SK-N-SH treated with all-trans-retinoic acid at 6 μM for 48 hours (cell line): ENCODE measurements around the gene MAP3K20.

ENCODE experiments used
- BACH2 ChIP-seq: fragments of 250-450 bp; sonication (Bioruptor Pico); IDR thresholded peaks from 2 replicates; pipeline ENCODE4 v1.9.0; 2021; ENCODE audit warnings: mild to moderate bottlenecking, borderline replicate concordance
- CREB5 ChIP-seq: fragments of 250-450 bp; sonication (Bioruptor Pico); IDR thresholded peaks from 2 replicates; pipeline ENCODE4 v1.5.1; 2020; ENCODE audit warnings: low read depth, mild to moderate bottlenecking, moderate library complexity
- CSRNP3 ChIP-seq: fragments of 250-450 bp; sonication (Bioruptor Pico); IDR thresholded peaks from 2 replicates; pipeline ENCODE4 v1.5.1; 2021; ENCODE audit warnings: mild to moderate bottlenecking, moderate library complexity
- PATZ1 ChIP-seq: fragments of 250-450 bp; sonication (Bioruptor Pico); IDR thresholded peaks from 2 replicates; pipeline ENCODE4 v1.8.0; 2020; ENCODE audit warnings: mild to moderate bottlenecking, moderate library complexity, borderline replicate concordance
- PPARA ChIP-seq: fragments of 250-450 bp; sonication (Bioruptor Pico); IDR thresholded peaks from 2 replicates; pipeline ENCODE4 v1.5.0; 2020; ENCODE audit warnings: mild to moderate bottlenecking, borderline replicate concordance
- RARB ChIP-seq: fragments of 250-450 bp; sonication (Bioruptor Pico); IDR thresholded peaks from 2 replicates; pipeline ENCODE4 v1.8.0; 2021; ENCODE audit warnings: mild to moderate bottlenecking, moderate library complexity
- TCF4 ChIP-seq: fragments of 250-450 bp; sonication (Bioruptor Pico); IDR thresholded peaks from 2 replicates; pipeline ENCODE4 v1.8.0; 2021; ENCODE audit warnings: mild to moderate bottlenecking, moderate library complexity, borderline replicate concordance
- TOX ChIP-seq: fragments of 250-450 bp; sonication (Bioruptor Pico); IDR thresholded peaks from 2 replicates; pipeline ENCODE4 v1.8.0; 2021; ENCODE audit warnings: mild to moderate bottlenecking, moderate library complexity, borderline replicate concordance
- ZFP3 ChIP-seq: fragments of 250-450 bp; sonication (Bioruptor Pico); IDR thresholded peaks from 2 replicates; pipeline ENCODE4 v1.5.0; 2020; ENCODE audit warnings: mild to moderate bottlenecking, moderate library complexity
- ZNF8 ChIP-seq: fragments of 450-650 bp; formaldehyde crosslinking; IDR thresholded peaks from 2 replicates; pipeline ENCODE4 v1.5.0; 2020; ENCODE audit warnings: mild to moderate bottlenecking, moderate library complexity

- TF ChIP-seq TCF4 (CRISPR knock-in tag) (no peak), TOX (CRISPR knock-in tag) (no peak), CREB5 (CRISPR knock-in tag) (no peak), RARB (CRISPR knock-in tag) (no peak), PPARA (no peak), CSRNP3 (CRISPR knock-in tag) (no peak), PATZ1 (CRISPR knock-in tag) (no peak), ZFP3 (CRISPR knock-in tag) (no peak), BACH2 (CRISPR knock-in tag) (no peak), ZNF8 (no peak)
Observed at GRCh38 chr2:173101687-173102086, 26.0 kb downstream of the MAP3K20 start.
